ENCODE measurements around the gene SERINC2.

DNA sequence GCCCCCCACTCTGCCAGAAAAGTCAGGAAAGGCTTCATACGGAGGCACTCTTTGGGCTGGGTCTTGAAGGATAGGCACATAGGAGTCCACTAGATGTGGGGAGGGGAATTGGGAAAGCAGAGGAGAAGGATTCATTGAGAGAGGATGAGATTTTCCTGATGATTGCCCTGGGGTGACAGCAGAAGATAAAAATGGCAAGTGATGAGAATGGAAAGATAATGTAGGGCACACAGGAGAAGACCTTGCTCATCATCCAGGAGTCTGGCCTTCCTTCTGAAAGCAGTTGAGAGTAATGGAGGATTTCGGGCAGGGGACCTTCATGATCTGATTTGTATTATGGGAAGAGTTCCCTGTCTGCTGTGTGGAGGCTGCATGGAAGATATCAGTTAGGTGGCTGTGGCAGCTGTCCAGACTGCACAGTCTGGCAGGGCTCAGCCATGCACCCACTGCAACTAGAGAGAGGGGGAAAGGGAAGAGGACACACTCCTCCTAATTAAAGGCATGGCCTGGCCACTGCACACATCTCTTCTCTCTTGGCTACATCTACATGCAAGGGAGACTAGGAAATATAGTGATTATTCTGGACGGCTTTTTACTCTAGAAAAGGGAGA is 30.5 kb upstream of the SERINC2 start:
- TF ChIP-seq POLR2A (IDR thresholded peaks at IDR 0.05) = no peak
- no peak for TF ChIP-seq CTCF (IDR thresholded peaks at IDR 0.05)
